Endodermal cell (in vitro differentiated cells): ENCODE measurements around the gene FAM107B. TPM values are rescaled to one million over a fixed set of nuclear protein-coding genes. Genes with fewer than 3 reads are reported as not detected.

Experiments
- DNase-seq: peaks from one replicate; pipeline ENCODE4 v3.0.0-alpha.2; 2017
- H3K27ac ChIP-seq: 2 replicates; pipeline ENCODE4 v1.5.1; 2013; ENCODE audit warnings: mild to moderate bottlenecking, low read depth, low read length, moderate library complexity
- H3K27me3 ChIP-seq: 2 replicates; pipeline ENCODE4 v1.6.1; 2013; ENCODE audit warnings: mild to moderate bottlenecking, low read length, moderate library complexity; ENCODE audit not compliant: insufficient read depth, control insufficient read depth, poor library complexity, severe bottlenecking
- H3K36me3 ChIP-seq: 2 replicates; pipeline ENCODE4 v1.7.0; 2013; ENCODE audit warnings: mild to moderate bottlenecking, low read length, moderate library complexity; ENCODE audit not compliant: control insufficient read depth, insufficient read depth
- H3K4me1 ChIP-seq: one replicate; pipeline ENCODE4 v1.7.0; 2013; ENCODE audit warnings: low read length; ENCODE audit not compliant: control insufficient read depth, insufficient read depth
- H3K4me3 ChIP-seq: 2 replicates; pipeline ENCODE4 v1.5.1; 2013; ENCODE audit warnings: mild to moderate bottlenecking, low read length, moderate library complexity
- H3K9ac ChIP-seq: 2 replicates; pipeline ENCODE4 v1.6.1; 2013; ENCODE audit warnings: mild to moderate bottlenecking, low read length, moderate library complexity; ENCODE audit not compliant: poor library complexity, severe bottlenecking; ENCODE audit errors: extremely low read depth
- H3K9me3 ChIP-seq: 2 replicates; pipeline ENCODE4 v1.6.1; 2013; ENCODE audit warnings: mild to moderate bottlenecking, low read length, moderate library complexity; ENCODE audit not compliant: control insufficient read depth
- H3K27ac Mint-ChIP-seq: 2 replicates; pipeline ENCODE4 v1.8.0; 2020; ENCODE audit warnings: mixed read lengths
- H3K27me3 Mint-ChIP-seq: 2 replicates; pipeline ENCODE4 v1.8.0; 2021; ENCODE audit warnings: mild to moderate bottlenecking, mixed read lengths; ENCODE audit not compliant: insufficient read depth
- H3K36me3 Mint-ChIP-seq: 2 replicates; pipeline ENCODE4 v1.8.0; 2020; ENCODE audit warnings: low read depth, mixed read lengths
- H3K4me1 Mint-ChIP-seq: 2 replicates; pipeline ENCODE4 v1.8.0; 2020; ENCODE audit warnings: mixed read lengths
- H3K4me3 Mint-ChIP-seq: 2 replicates; pipeline ENCODE4 v1.8.0; 2020; ENCODE audit warnings: mild to moderate bottlenecking, moderate library complexity, mixed read lengths
- H3K9me3 Mint-ChIP-seq: 2 replicates; pipeline ENCODE4 v1.8.0; 2020; ENCODE audit warnings: mild to moderate bottlenecking, mixed read lengths
- WGBS, 2 experiments: methylation state at CpG; one replicate each; pipeline versions ENCODE4 v1.1.5 to v1.1.7; 2013; ENCODE audit warnings: missing lambda C conversion rate in 2 of 2, mixed read lengths in 1 of 2; ENCODE audit not compliant: insufficient coverage in 1 of 2, insufficient read length in 1 of 2; 5-methylcytosine and 5-hydroxymethylcytosine counted together
- total RNA-seq, 2 donors: library from RNA; stranded (reverse); fragmentation: NEBNext Ultra II Directional in 1 of 2; extraction: Animal tissue kit (Norgen Biotek cat#: 25700) in 1 of 2; gene quantifications; 2 replicates in 1 of 2; 3 replicates in 1 of 2; pipeline ENCODE4 v1.2.1, GENCODE V29; 2021
- TF ChIP-seq, protein P1 (sequence below): fragments of 200-600 bp; sonication (generic); conservative IDR thresholded peaks from 2 replicates; pipeline ENCODE4 v1.5.0; 2021; ENCODE audit warnings: antibody characterized with exemption, mild to moderate bottlenecking

Gene FAM107B
- total RNA-seq, 2 donors from 2014 or later = 16.0 to 24.0 TPM

DNA sequence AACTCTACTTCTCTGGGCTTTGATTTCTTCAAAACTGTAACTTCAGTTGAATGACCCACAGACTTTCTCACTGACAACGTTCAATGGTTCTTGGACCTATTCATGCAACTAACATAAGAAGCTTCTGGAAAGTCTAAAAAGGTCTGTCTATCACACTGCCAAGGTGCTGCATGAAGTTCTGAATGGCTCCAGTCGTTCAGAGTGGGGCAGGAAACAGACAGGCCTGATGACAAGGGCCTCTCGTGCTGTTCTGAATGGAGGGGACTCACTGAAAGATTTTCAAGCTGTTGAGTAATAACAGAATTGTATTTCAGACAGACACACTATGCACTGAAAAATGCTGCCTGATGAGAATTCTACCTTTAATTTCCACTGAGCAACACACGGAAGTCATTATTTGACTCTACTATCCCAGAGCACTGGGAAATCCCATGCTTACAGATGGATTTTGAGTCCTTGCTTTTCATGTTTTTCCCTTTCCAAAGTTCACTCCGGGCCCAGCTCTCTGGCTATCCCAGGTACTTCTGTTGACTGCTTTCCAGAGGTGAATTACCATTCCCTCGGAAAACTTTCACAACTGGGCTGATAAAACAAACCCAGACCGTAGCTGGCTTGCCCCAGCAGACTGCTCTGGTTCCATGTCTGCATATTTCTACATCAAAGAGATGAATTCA is 239.1 kb downstream of the FAM107B start:
- H3K27ac Mint-ChIP-seq = no peak overlapping the region
- no peaks in the 10 kb centered on the region for H3K9me3 Mint-ChIP-seq
- H3K27me3 Mint-ChIP-seq = no peaks in the 10 kb centered on the region

DNA sequence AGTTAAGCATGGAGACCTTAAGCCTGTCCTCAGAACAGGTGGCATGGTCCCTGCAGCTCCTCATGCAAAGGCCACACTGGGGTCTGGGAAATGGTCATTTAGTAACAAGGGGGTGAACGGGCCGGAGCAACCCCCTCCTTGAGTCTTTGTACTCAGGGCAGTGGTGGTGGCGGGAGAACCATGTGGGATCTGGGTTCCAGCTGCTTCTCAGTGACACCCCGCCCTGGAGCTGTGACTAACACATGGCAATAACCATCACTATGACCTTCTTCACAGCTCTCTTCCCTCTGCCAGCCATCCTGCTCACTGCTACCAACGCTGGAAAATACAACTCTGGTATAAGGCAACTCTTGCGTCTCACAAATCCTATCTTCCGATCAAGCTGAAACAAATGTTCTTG is 240.5 kb downstream of the FAM107B start:
- no peaks in the 10 kb centered on the region for H3K4me1 ChIP-seq
- H3K4me3 ChIP-seq = no peak overlapping the region
- Mint-ChIP-seq H3K27me3 (no peaks in the 10 kb centered on the region), H3K36me3 (peaks cover 11% of the 10 kb centered on the region), H3K9me3 (no peaks in the 10 kb centered on the region), H3K27ac (no peak overlapping the region), H3K4me1 (no peaks in the 10 kb centered on the region), H3K4me3 (no peak overlapping the region)
- no peaks in the 10 kb centered on the region for H3K9me3 ChIP-seq
- H3K27ac ChIP-seq = no peak overlapping the region
- TF ChIP-seq, protein P1, sequence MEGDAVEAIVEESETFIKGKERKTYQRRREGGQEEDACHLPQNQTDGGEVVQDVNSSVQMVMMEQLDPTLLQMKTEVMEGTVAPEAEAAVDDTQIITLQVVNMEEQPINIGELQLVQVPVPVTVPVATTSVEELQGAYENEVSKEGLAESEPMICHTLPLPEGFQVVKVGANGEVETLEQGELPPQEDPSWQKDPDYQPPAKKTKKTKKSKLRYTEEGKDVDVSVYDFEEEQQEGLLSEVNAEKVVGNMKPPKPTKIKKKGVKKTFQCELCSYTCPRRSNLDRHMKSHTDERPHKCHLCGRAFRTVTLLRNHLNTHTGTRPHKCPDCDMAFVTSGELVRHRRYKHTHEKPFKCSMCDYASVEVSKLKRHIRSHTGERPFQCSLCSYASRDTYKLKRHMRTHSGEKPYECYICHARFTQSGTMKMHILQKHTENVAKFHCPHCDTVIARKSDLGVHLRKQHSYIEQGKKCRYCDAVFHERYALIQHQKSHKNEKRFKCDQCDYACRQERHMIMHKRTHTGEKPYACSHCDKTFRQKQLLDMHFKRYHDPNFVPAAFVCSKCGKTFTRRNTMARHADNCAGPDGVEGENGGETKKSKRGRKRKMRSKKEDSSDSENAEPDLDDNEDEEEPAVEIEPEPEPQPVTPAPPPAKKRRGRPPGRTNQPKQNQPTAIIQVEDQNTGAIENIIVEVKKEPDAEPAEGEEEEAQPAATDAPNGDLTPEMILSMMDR = no peak
- H3K36me3 ChIP-seq = peaks cover 10% of the 10 kb centered on the region
- no peak for DNase-seq
- no peak overlapping the region for H3K9ac ChIP-seq
- WGBS, 2 experiments = 94 to 97% methylated on average over 6 to 7 of the region's 7 CpGs
- no peaks in the 10 kb centered on the region for H3K27me3 ChIP-seq

More for the DNA sequence above, 239.1 kb downstream of the FAM107B start:
- Mint-ChIP-seq H3K4me1 (peaks cover 8% of the 10 kb centered on the region), H3K4me3 (no peak overlapping the region), H3K36me3 (peaks cover 3% of the 10 kb centered on the region)
- H3K27ac ChIP-seq = no peak overlapping the region
- no peaks in the 10 kb centered on the region for H3K4me1 ChIP-seq
- no peak for DNase-seq
- no peak overlapping the region for H3K9ac ChIP-seq
- H3K36me3 ChIP-seq = no peaks in the 10 kb centered on the region
- H3K27me3 ChIP-seq = no peaks in the 10 kb centered on the region
- no peak overlapping the region for H3K4me3 ChIP-seq
- WGBS, 2 experiments = 92 to 94% methylated on average over 7 of the region's 7 CpGs
- H3K9me3 ChIP-seq = no peaks in the 10 kb centered on the region
- TF ChIP-seq, protein P1 = no peak

DNA sequence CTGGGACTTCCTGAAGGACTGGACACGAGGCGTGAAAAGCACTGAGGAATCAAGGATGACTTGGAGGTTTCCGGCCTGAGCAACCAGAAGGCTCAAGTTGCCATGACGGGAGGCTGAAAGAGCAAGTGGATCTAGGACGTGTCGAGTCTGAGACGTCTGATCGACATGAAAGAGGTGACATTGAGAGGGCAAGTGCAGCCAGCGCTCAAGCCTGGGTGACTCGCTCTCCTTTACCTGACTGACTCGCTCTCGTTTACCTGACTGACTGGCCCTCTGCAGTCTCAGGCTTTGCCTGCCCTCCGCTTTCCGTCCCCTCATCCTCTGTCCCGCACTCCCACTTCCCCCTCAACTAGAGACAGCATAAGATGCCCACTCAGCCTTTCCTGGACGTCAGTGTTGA is 241.4 kb downstream of the FAM107B start:
- TF ChIP-seq, protein P1 = no peak
- Mint-ChIP-seq H3K4me1 (no peaks in the 10 kb centered on the region), H3K27ac (no peak overlapping the region), H3K27me3 (no peaks in the 10 kb centered on the region), H3K4me3 (no peak overlapping the region), H3K9me3 (no peaks in the 10 kb centered on the region), H3K36me3 (peaks cover 18% of the 10 kb centered on the region)
- WGBS, 2 experiments = 94 to 95% methylated on average over 13 to 16 of the region's 16 CpGs
- Histone ChIP-seq H3K4me3 (no peak overlapping the region), H3K9me3 (no peaks in the 10 kb centered on the region), H3K36me3 (peaks cover 17% of the 10 kb centered on the region), H3K4me1 (no peaks in the 10 kb centered on the region), H3K27ac (no peak overlapping the region), H3K27me3 (no peaks in the 10 kb centered on the region), H3K9ac (no peak overlapping the region)
- DNase-seq = no peak
